Hepatocyte (in vitro differentiated cells): ENCODE measurements around the gene SMIM12. TPM values are rescaled to one million over a fixed set of nuclear protein-coding genes. Genes with fewer than 3 reads are reported as not detected.
A peak's percentile ranks its signal among the peaks of the same experiment; 100 is the strongest.

Source experiments
- DNase-seq: peaks from one replicate; pipeline ENCODE4 v3.0.0-alpha.2; 2016; ENCODE audit warnings: low spot score
- H2AFZ ChIP-seq: fragments of 200-600 bp; sonication (generic); 2 replicates; pipeline ENCODE4 v1.6.0; 2016; ENCODE audit warnings: antibody characterized with exemption, mild to moderate bottlenecking
- H3K27ac ChIP-seq: fragments of 200-600 bp; sonication (generic); 2 replicates; pipeline ENCODE4 v1.5.1; 2016; ENCODE audit warnings: mild to moderate bottlenecking
- H3K27me3 ChIP-seq: fragments of 200-600 bp; sonication (generic); 2 replicates; pipeline ENCODE4 v1.6.1; 2016
- H3K36me3 ChIP-seq: fragments of 200-600 bp; sonication (generic); replicated peaks from 2 replicates; pipeline ENCODE4 v1.5.1; 2016; ENCODE audit warnings: low read depth; ENCODE audit not compliant: insufficient read depth
- H3K4me1 ChIP-seq: fragments of 200-600 bp; sonication (generic); 2 replicates; pipeline ENCODE4 v1.5.1; 2016; ENCODE audit warnings: mild to moderate bottlenecking, moderate library complexity; ENCODE audit not compliant: insufficient read depth
- H3K4me2 ChIP-seq: fragments of 200-600 bp; sonication (generic); 2 replicates; pipeline ENCODE4 v1.6.0; 2016
- H3K4me3 ChIP-seq: fragments of 200-600 bp; sonication (generic); 2 replicates; pipeline ENCODE4 v1.5.1; 2016; ENCODE audit warnings: mild to moderate bottlenecking
- H3K79me2 ChIP-seq: fragments of 200-600 bp; sonication (generic); 2 replicates; pipeline ENCODE4 v1.6.0; 2017; ENCODE audit warnings: mild to moderate bottlenecking
- H3K9me2 ChIP-seq: fragments of 200-600 bp; sonication (generic); replicated peaks from 2 replicates; pipeline ENCODE4 v1.6.0; 2017; ENCODE audit warnings: mild to moderate bottlenecking; ENCODE audit not compliant: insufficient read depth
- H3K9me3 ChIP-seq: fragments of 200-600 bp; sonication (generic); 2 replicates; pipeline ENCODE4 v1.5.1; 2016; ENCODE audit warnings: low read depth, mild to moderate bottlenecking
- H4K20me1 ChIP-seq: fragments of 200-600 bp; sonication (generic); 2 replicates; pipeline ENCODE4 v1.6.0; 2016; ENCODE audit warnings: mild to moderate bottlenecking; ENCODE audit not compliant: insufficient read depth, poor library complexity, severe bottlenecking
- CTCF ChIP-seq: fragments of 200-600 bp; sonication (generic); IDR thresholded peaks from 2 replicates; pipeline ENCODE4 v1.5.1; 2016; ENCODE audit warnings: antibody characterized with exemption, mild to moderate bottlenecking; ENCODE audit not compliant: poor library complexity
- EZH2 ChIP-seq: fragments of 200-600 bp; sonication (generic); IDR thresholded peaks from 2 replicates; pipeline ENCODE4 v1.6.1; 2016; ENCODE audit warnings: antibody characterized with exemption, mild to moderate bottlenecking, borderline replicate concordance
- EZH2phosphoT487 ChIP-seq: fragments of 200-600 bp; sonication (generic); IDR thresholded peaks from one replicate; pipeline ENCODE4 v1.6.1; 2018; ENCODE audit warnings: antibody characterized with exemption, mild to moderate bottlenecking, low read depth, moderate library complexity; ENCODE audit not compliant: unreplicated experiment, severe bottlenecking
- WGBS: methylation state at CpG from one replicate; pipeline ENCODE4 v1.1.6; 2016; ENCODE audit warnings: low lambda C conversion rate; ENCODE audit errors: missing lambda C conversion rate; 5-methylcytosine and 5-hydroxymethylcytosine counted together
- polyA plus RNA-seq: library from polyadenylated mRNA; unstranded; fragments of >200 nt; fragmentation: Nextera tagmentation; extraction: Ambion mirVana; gene quantifications from 2 replicates; pipeline ENCODE4 v1.2.1, GENCODE V29; 2016
- total RNA-seq: library from RNA; depleted of rRNA; stranded (reverse); fragments of >200 nt; gene quantifications from 2 replicates; pipeline ENCODE4 v1.2.3, GENCODE V29; 2014

Gene SMIM12
- total and polyA plus RNA-seq, 2 experiments from 2014 or later: 21.9 to 53.8 TPM

DNA sequence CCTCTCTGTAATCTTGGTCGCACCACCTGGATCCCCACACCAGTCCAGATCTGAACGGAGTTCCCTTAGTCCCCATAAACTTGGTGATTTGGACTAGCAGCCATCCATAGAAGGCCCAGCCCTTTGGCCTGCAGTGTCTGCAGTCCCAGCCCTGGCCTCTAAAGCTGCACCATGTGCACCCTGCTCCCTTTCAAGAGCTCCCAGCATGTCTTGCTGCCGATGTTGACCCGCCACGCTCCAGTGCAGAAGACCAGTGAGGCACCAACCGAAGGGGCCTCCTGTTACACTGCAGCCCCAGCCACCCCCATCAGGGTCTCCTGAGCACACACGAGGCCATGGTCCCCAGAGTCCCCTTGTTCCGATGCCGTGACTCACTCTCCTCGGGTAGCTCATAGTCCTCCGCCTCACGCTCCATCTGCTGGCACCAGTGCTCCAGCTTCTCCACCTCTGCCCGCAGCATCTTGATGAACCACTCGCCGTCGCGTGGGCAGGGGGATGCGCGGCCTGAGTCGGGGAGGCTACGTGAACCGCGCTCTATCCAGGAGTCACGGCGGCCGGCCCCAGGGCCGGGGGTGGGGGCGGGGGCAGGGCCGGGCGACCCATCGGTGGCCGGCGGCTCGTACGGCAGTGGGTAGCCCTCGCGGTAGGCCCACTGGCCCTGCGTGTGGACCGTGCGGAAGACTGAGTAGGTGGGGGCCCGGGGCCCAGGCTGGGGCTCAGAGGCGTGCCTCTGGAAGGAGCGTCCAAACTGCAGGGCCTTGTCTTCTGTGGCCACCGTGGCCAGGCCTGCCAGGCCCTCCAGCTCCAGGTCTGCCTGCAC lies 8.9 kb upstream of the SMIM12 start:
- Histone ChIP-seq H3K36me3 (no peaks in the 10 kb centered on the region), H3K4me3 (no peak overlapping the region), H3K4me1 (peaks cover 6% of the 10 kb centered on the region), H2AFZ (no peak overlapping the region), H3K4me2 (no peak overlapping the region), H3K9me3 (no peaks in the 10 kb centered on the region), H3K9me2 (no peaks in the 10 kb centered on the region), H4K20me1 (no peaks in the 10 kb centered on the region), H3K27ac (no peak overlapping the region), H3K27me3 (peaks cover 13% of the 10 kb centered on the region), H3K79me2 (no peaks in the 10 kb centered on the region)
- no peak for DNase-seq
- WGBS: 92% methylated on average over 25 of the region's 44 CpGs
- TF ChIP-seq EZH2phosphoT487 (no peak), CTCF (no peak), EZH2 (no peak)

- H3K79me2 ChIP-seq: no peaks in the 10 kb centered on the region
- no peaks in the 10 kb centered on the region for H3K9me2 ChIP-seq
Measured at GRCh38 chr1:34867415-34867814, 7.9 kb upstream of the SMIM12 start.

GRCh38 chr1:34866762-34867109 lies 7.2 kb upstream of the SMIM12 start:
- Histone ChIP-seq H3K4me3 (no peak overlapping the region), H3K9me3 (no peaks in the 10 kb centered on the region), H2AFZ (peak overlapping the region; percentile 99), H3K27me3 (peaks cover 7% of the 10 kb centered on the region), H3K27ac (no peak overlapping the region), H3K36me3 (no peaks in the 10 kb centered on the region), H3K9me2 (no peaks in the 10 kb centered on the region), H3K79me2 (no peaks in the 10 kb centered on the region), H3K4me1 (peaks cover 6% of the 10 kb centered on the region), H4K20me1 (no peaks in the 10 kb centered on the region), H3K4me2 (peak overlapping the region; percentile 98)
- TF ChIP-seq CTCF (no peak), EZH2phosphoT487 (no peak), EZH2 (no peak)
- 73% methylated on average over 8 of the region's 9 CpGs for WGBS
- no peak for DNase-seq

More at GRCh38 chr1:34867415-34867814, 7.9 kb upstream of the SMIM12 start:
- DNase-seq: no peak
- WGBS: 97% methylated on average over 6 of the region's 6 CpGs
- Histone ChIP-seq H3K9me3 (no peaks in the 10 kb centered on the region), H3K27me3 (peaks cover 9% of the 10 kb centered on the region), H3K36me3 (no peaks in the 10 kb centered on the region), H4K20me1 (no peaks in the 10 kb centered on the region), H3K4me3 (no peak overlapping the region), H3K4me2 (no peak overlapping the region), H3K4me1 (peaks cover 6% of the 10 kb centered on the region), H2AFZ (no peak overlapping the region), H3K27ac (no peak overlapping the region)
- TF ChIP-seq EZH2phosphoT487 (no peak), EZH2 (no peak), CTCF (no peak)
